Testis (tissue), 3 donors: ENCODE results near the gene AHCYL1. TPM values are rescaled to one million over a fixed set of nuclear protein-coding genes. Genes with fewer than 3 reads are reported as not detected.
A peak's percentile ranks its signal among the peaks of the same experiment; 100 is the strongest.

Experiments used
- DNase-seq: peaks from one replicate; pipeline ENCODE4 v3.0.0-alpha.2; 2019
- H3K27ac ChIP-seq, 2 donors: fragments of 200-600 bp; sonication (generic); one replicate each; pipeline ENCODE4 v1.5.1; 2019
- H3K27me3 ChIP-seq: fragments of 200-600 bp; sonication (generic); one replicate; pipeline ENCODE4 v1.5.1; 2019
- H3K36me3 ChIP-seq: fragments of 200-600 bp; sonication (generic); one replicate; pipeline ENCODE4 v1.5.1; 2017; ENCODE audit warnings: low read depth; ENCODE audit errors: missing control alignments
- H3K4me1 ChIP-seq: fragments of 200-600 bp; sonication (generic); one replicate; pipeline ENCODE4 v1.5.1; 2019
- H3K4me3 ChIP-seq, 2 donors: fragments of 200-600 bp; sonication (generic); one replicate each; pipeline ENCODE4 v1.5.1; 2017 to 2019
- H3K9me3 ChIP-seq: fragments of 200-600 bp; sonication (generic); one replicate; pipeline ENCODE4 v1.5.1; 2017
- POLR2A ChIP-seq: fragments of 450-650 bp; IDR thresholded peaks from one replicate; pipeline ENCODE4 v1.6.1; 2017; ENCODE audit warnings: antibody characterized with exemption, mild to moderate bottlenecking, moderate library complexity
- WGBS, 2 donors: methylation state at CpG; one replicate each; pipeline ENCODE4 v1.1.5; 2018; 5-methylcytosine and 5-hydroxymethylcytosine counted together
- intact Hi-C: fragments of 100-400 bp; cut with DNase I; formaldehyde crosslinking; loops from one replicate; pipeline ENCODE4 v1.15.1; 2023; ENCODE audit warnings: low total_unique reads
- polyA plus RNA-seq: library from polyadenylated mRNA; stranded (reverse); fragments of 350-450 nt; fragmentation: Illumina TruSeq; extraction: RNeasy Lipid Tissue Mini Kit (QIAGEN cat#74804); gene quantifications from one replicate; pipeline ENCODE4 v1.2.3, GENCODE V29; 2014; ENCODE audit warnings: low read depth, low replicate concordance; ENCODE audit not compliant: insufficient read depth
- total RNA-seq, 2 donors: library from RNA; depleted of rRNA; stranded (reverse); fragments of >200 nt; gene quantifications; one replicate each; pipeline ENCODE4 v1.2.3, GENCODE V29; 2016
- TF ChIP-seq, protein P1 (sequence below), 3 experiments: fragments of 450-650 bp in 2 of 3; fragments of 200-600 bp in 1 of 3; sonication (generic) in 1 of 3; IDR thresholded peaks; one replicate each; pipeline ENCODE4 v1.5.1; 2016 to 2019; ENCODE audit warnings: antibody characterized with exemption in 3 of 3, mild to moderate bottlenecking in 2 of 3, moderate library complexity in 1 of 3

AHCYL1 gene
- total and polyA plus RNA-seq, 3 donors from 2014 or later, result 48.5 to 64.3 (median 59.1) TPM

DNA sequence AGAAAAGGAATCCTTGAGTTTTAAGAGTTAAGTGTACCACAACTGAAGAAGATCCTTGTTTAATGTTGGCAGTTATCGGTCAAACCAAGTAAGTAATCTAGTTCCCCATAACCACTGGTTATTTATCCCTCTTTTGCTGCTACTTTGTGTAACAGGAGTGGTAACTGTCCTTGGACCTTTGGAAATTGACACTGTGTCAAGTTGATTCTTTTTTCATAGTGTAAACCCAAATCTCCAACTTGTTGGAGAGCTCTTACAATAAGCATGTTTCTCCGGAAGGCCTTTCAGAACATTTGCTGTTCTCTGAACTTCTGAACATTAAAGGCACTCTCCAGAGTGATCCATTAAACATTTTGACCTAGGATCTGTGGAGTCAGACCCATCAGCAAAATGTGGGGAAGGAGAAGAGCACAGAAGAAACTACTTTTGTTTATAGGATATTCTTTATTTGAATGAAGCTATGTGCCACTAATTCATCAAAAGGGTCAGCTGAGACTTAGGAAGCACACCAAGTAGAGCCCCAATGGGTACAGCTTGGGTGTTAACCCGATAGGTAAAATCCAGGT lies 3.9 kb downstream of the AHCYL1 start:
- Histone ChIP-seq H3K36me3 (no peaks in the 10 kb centered on the region), H3K4me1 (peaks cover 42% of the 10 kb centered on the region), H3K27me3 (no peaks in the 10 kb centered on the region), H3K9me3 (no peaks in the 10 kb centered on the region), H3K27ac (peak overlapping the region in 1 of 2 donors; percentile 98), H3K4me3 (no peak overlapping the region)
- 70 to 78% methylated on average over 3 of the region's 3 CpGs for WGBS, 2 donors
- DNase-seq, result no peak
- TF ChIP-seq, protein P1, sequence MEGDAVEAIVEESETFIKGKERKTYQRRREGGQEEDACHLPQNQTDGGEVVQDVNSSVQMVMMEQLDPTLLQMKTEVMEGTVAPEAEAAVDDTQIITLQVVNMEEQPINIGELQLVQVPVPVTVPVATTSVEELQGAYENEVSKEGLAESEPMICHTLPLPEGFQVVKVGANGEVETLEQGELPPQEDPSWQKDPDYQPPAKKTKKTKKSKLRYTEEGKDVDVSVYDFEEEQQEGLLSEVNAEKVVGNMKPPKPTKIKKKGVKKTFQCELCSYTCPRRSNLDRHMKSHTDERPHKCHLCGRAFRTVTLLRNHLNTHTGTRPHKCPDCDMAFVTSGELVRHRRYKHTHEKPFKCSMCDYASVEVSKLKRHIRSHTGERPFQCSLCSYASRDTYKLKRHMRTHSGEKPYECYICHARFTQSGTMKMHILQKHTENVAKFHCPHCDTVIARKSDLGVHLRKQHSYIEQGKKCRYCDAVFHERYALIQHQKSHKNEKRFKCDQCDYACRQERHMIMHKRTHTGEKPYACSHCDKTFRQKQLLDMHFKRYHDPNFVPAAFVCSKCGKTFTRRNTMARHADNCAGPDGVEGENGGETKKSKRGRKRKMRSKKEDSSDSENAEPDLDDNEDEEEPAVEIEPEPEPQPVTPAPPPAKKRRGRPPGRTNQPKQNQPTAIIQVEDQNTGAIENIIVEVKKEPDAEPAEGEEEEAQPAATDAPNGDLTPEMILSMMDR (IDR thresholded peaks at IDR 0.05), result no peak
- no peak for TF ChIP-seq POLR2A
- intact Hi-C loops, result loop anchor here (10.0 kb wide), 2 partner anchors 354 to 444 kb away; partner anchors contain the start of gene GNAI3

DNA sequence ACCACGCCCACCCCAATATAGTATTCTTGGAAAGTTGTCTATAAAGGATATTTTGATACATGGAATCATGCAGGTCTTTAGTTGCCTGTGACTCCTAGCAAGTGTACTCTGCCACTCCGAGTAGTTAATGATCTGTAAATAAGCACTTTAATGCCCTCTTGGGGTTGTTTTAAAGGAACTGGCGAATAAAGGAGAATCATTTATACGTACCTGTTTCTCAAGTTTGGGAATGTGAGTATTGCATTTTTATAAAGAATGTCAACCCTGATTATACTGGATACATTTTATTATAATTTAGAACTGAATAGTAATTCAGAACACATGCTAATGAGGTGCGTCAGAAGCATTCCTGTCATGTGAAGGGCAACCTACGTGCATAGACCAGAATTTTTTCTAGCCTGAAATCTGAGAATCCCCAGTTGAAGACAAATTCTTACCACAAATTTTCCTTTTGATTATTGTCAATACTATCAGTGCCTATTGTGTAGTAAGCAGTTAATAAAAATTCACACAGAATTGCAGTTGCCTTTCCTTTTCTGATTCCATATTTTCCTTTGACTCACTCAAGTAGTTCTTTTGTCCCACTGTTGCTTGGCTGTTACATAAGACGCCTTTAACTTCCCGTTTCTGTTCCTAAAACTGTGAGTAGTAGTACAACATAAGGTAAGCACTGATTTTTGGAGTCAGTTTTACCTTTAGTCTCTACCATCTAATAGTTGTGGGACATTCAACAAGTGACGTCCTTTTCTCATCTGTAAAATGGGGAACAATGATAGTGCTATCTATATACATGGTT lies 5.1 kb downstream of the AHCYL1 start:
- WGBS, 2 donors, result 76 to 81% methylated on average over 9 of the region's 9 CpGs
- intact Hi-C loops, result loop anchor here (10.0 kb wide), 2 partner anchors 355 to 445 kb away; partner anchors contain the start of gene GNAI3
- Histone ChIP-seq H3K9me3 (no peaks in the 10 kb centered on the region), H3K4me1 (peaks cover 55% of the 10 kb centered on the region), H3K27ac (peak overlapping the region in 1 of 2 donors; percentile 42), H3K36me3 (no peaks in the 10 kb centered on the region), H3K27me3 (no peaks in the 10 kb centered on the region), H3K4me3 (no peak overlapping the region)
- TF ChIP-seq, protein P1 (IDR thresholded peaks at IDR 0.05), result no peak
- no peak for TF ChIP-seq POLR2A
- DNase-seq, result no peak

DNA sequence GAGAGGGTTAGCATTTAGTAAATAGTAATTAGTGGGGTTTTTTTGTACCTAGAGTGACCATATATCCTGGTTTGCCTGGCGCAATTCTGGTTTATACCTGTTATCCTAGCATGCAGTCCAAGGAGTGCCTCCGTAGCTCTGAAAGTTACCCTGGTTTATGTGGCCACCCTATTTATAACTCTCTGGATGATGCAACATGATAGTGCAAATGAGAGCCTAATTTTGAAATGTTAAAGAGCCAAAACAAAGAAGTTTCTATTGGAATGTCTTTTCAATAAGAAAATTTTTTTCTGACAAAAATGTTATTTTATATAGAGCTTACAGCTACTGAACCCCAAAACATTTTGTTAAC lies 5.7 kb downstream of the AHCYL1 start:
- Histone ChIP-seq H3K4me3 (no peak overlapping the region), H3K9me3 (no peaks in the 10 kb centered on the region), H3K36me3 (no peaks in the 10 kb centered on the region), H3K27ac (peak overlapping the region in 1 of 2 donors; percentile 42), H3K27me3 (no peaks in the 10 kb centered on the region), H3K4me1 (peaks cover 61% of the 10 kb centered on the region)
- intact Hi-C loops, result no loop called here
- TF ChIP-seq, protein P1 (IDR thresholded peaks at IDR 0.05), result no peak
- no peak for TF ChIP-seq POLR2A
- 89 to 91% methylated on average over 2 of the region's 2 CpGs for WGBS, 2 donors
- DNase-seq, result no peak

DNA sequence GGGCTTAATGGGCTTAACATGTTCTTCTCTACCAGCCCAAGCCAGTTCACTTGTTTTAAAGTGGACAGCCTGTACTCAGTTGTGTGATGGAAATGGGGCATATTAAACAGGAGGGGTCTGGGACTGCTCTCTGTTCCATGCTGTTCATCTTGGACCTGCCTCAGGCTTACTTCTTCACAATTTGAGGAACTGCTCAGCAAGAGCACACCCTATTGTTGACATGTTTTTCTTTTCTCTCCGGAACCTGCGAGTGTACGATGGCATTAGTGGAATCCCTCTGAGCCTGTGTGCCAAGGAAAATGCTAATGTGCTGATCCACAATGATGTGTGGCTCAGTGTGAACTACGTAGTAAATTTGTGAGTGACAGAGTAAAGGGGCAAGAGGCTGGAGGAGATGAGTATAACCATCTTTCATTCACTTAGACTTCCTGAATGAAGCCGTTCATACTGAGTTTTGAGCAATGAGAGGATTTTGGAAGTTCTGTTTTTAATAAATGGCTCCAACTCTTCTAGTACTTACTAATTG lies 6.9 kb downstream of the AHCYL1 start:
- no peaks in the 10 kb centered on the region for H3K9me3 ChIP-seq
- WGBS, 2 donors, result 85 to 87% methylated on average over 5 of the region's 5 CpGs

More for the DNA sequence above, 6.9 kb downstream of the AHCYL1 start:
- DNase-seq, result no peak
- Histone ChIP-seq H3K4me1 (peaks cover 57% of the 10 kb centered on the region), H3K27me3 (no peaks in the 10 kb centered on the region), H3K4me3 (no peak overlapping the region), H3K36me3 (no peaks in the 10 kb centered on the region), H3K27ac (no peak overlapping the region)
- no peak for TF ChIP-seq POLR2A
- TF ChIP-seq, protein P1 (IDR thresholded peaks at IDR 0.05), result no peak
- intact Hi-C loops, result no loop called here
